Esophagus muscularis mucosa (tissue), 4 donors: ENCODE results near the gene ERC2. TPM values are rescaled to one million over a fixed set of nuclear protein-coding genes. Genes with fewer than 3 reads are reported as not detected.

Source experiments
- DNase-seq: peaks from one replicate; pipeline ENCODE4 v3.0.0-alpha.2; 2017; ENCODE audit errors: extremely low spot score
- H3K27ac ChIP-seq, 4 donors: fragments of 200-600 bp; sonication (generic); replicated peaks in 1 of 4; 1 replicate in 3 of 4; 2 replicates in 1 of 4; pipeline ENCODE4 v1.5.1; 2016 to 2019; ENCODE audit warnings: mild to moderate bottlenecking in 1 of 4
- H3K27me3 ChIP-seq, 4 donors: fragments of 200-600 bp; sonication (generic); one replicate each; pipeline versions ENCODE4 v1.5.1 to v1.6.0; 2016 to 2019
- H3K36me3 ChIP-seq, 4 donors: fragments of 200-600 bp; sonication (generic); one replicate each; pipeline ENCODE4 v1.5.1; 2016 to 2019
- H3K4me1 ChIP-seq, 4 donors: fragments of 200-600 bp; sonication (generic); one replicate each; pipeline ENCODE4 v1.5.1; 2016 to 2019
- H3K4me3 ChIP-seq, 4 donors: fragments of 200-600 bp; sonication (generic); 1 replicate in 2 of 4; 2 replicates in 2 of 4; pipeline ENCODE4 v1.5.1; 2016 to 2019; ENCODE audit warnings: mild to moderate bottlenecking in 4 of 4, moderate library complexity in 1 of 4
- H3K9me3 ChIP-seq, 4 donors: fragments of 200-600 bp; sonication (generic); 1 replicate in 3 of 4; 2 replicates in 1 of 4; pipeline ENCODE4 v1.5.1; 2016 to 2019
- EP300 ChIP-seq: sonication (generic); formaldehyde crosslinking; IDR thresholded peaks from one replicate; pipeline ENCODE4 v1.6.1; 2017; ENCODE audit warnings: antibody characterized with exemption
- POLR2A ChIP-seq: fragments of 450-650 bp; IDR thresholded peaks from one replicate; pipeline ENCODE4 v1.6.1; 2017; ENCODE audit warnings: antibody characterized with exemption, moderate library complexity, mild to moderate bottlenecking, low read depth
- POLR2AphosphoS5 ChIP-seq, 2 donors: sonication (generic); formaldehyde crosslinking; IDR thresholded peaks; one replicate each; pipeline ENCODE4 v1.6.1; 2017; ENCODE audit warnings: antibody characterized with exemption in 2 of 2
- WGBS: methylation state at CpG from one replicate; pipeline ENCODE4 v1.1.5; 2018; 5-methylcytosine and 5-hydroxymethylcytosine counted together
- intact Hi-C: fragments of 100-400 bp; cut with DNase I; formaldehyde crosslinking; loops from one replicate; pipeline ENCODE4 v1.15.1; 2023
- total RNA-seq, 4 donors: library from RNA; depleted of rRNA; stranded (reverse); fragments of >200 nt; gene quantifications; one replicate each; pipeline versions ENCODE4 v1.1.0 to v1.2.1, GENCODE V29; 2016
- TF ChIP-seq, protein P1 (sequence below), 3 experiments: fragments of 200-600 bp in 2 of 3; fragments of 450-650 bp in 1 of 3; sonication (generic) in 2 of 3; IDR thresholded peaks; one replicate each; pipeline ENCODE4 v1.5.1; 2017 to 2019; ENCODE audit warnings: antibody characterized with exemption in 3 of 3, mild to moderate bottlenecking in 2 of 3, moderate library complexity in 1 of 3

The ERC2 gene
- total RNA-seq, 4 donors from 2014 or later: 0.42 to 2.0 (median 1.5) TPM

DNA sequence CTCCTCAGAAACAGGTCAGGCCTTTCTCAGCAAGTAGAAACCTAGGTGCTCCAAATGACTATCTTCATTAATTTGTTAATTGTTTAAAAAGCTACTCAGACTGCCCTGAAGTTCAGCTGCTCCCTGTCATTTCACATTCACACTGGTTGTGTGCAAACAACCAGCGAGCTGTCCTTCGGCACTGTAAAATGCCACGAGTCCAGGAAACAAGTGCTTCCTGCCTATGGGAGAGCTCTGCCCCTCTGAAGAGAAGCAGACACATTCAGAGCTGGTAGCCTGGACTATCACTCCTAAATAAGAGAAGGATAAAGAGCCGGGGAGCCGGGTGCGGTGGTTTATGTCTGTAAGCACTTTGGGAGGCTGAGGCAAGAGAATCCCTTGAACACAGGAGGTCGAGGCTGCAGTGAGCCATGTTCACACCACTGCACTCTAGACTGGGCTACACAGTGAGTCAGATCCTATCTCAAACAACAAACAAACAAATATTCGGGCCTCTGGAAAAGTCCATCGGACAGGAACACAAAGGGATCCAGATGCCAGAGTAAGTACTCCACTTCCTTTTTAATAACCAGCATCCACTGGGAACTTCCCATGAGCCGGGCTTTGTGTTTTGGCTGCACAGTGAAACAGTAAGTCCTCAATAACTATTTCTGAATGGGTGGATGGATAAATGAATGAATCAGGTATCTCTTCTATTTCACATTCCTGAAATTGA lies 866.7 kb downstream of the ERC2 start:
- Histone ChIP-seq H3K4me1 (no peaks in the 10 kb centered on the region), H3K36me3 (no peaks in the 10 kb centered on the region), H3K9me3 (no peaks in the 10 kb centered on the region), H3K4me3 (no peak overlapping the region), H3K27ac (no peak overlapping the region), H3K27me3 (no peaks in the 10 kb centered on the region)
- 59% methylated on average over 9 of the region's 10 CpGs for WGBS
- intact Hi-C loops: no loop called here
- DNase-seq: no peak
- TF ChIP-seq, protein P1, sequence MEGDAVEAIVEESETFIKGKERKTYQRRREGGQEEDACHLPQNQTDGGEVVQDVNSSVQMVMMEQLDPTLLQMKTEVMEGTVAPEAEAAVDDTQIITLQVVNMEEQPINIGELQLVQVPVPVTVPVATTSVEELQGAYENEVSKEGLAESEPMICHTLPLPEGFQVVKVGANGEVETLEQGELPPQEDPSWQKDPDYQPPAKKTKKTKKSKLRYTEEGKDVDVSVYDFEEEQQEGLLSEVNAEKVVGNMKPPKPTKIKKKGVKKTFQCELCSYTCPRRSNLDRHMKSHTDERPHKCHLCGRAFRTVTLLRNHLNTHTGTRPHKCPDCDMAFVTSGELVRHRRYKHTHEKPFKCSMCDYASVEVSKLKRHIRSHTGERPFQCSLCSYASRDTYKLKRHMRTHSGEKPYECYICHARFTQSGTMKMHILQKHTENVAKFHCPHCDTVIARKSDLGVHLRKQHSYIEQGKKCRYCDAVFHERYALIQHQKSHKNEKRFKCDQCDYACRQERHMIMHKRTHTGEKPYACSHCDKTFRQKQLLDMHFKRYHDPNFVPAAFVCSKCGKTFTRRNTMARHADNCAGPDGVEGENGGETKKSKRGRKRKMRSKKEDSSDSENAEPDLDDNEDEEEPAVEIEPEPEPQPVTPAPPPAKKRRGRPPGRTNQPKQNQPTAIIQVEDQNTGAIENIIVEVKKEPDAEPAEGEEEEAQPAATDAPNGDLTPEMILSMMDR (IDR thresholded peaks at IDR 0.05): no peak
- TF ChIP-seq EP300: no peak
- no peak for TF ChIP-seq POLR2AphosphoS5 (IDR thresholded peaks at IDR 0.05)
- no peak for TF ChIP-seq POLR2A

DNA sequence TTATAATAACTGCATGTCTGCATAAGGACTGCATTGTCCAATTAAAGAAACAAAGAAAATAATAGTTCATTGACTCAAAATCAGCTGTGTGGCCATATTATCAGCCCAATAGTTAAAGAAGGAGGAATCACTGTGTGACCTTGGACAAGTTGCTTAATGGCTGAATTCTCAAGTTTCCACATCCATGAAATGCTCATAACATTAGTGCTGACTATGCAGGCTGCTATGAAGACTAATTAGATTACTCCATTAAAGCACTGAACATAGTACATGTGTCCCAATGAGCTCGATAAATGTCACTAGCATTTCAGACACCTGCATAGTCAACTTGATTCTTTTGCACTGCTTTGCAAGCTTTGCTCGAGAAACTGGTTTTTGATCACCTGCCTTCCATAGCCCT lies 870.0 kb downstream of the ERC2 start:
- 96% methylated on average over 2 of the region's 2 CpGs for WGBS

DNA sequence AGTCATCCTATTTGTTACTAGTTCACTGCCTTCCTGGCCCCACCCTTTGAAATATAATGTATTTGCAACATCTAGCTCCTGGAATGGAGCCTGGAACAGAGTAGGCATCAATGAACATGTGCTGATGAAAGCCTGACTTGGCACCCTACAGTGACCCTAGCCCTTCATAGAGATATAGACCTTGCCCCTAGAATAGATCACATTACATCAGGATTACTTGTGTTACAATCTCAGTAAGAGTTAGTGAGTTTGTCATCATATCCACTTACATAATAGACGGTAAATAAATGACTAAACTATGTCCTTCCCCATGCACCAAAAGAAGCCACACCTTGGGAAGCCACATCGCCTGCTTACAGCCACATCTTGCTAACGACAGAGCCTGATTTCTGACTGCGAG lies 870.6 kb downstream of the ERC2 start:
- no peaks in the 10 kb centered on the region for H3K27me3 ChIP-seq
- H3K36me3 ChIP-seq: no peaks in the 10 kb centered on the region
- H3K9me3 ChIP-seq: no peaks in the 10 kb centered on the region
- no peak overlapping the region for H3K4me3 ChIP-seq
- DNase-seq: no peak
- intact Hi-C loops: no loop called here
- peaks cover 0 to 12% (median 8%) of the 10 kb centered on the region in 4 donors for H3K4me1 ChIP-seq
- H3K27ac ChIP-seq: no peak overlapping the region
- TF ChIP-seq POLR2AphosphoS5 (IDR thresholded peaks at IDR 0.05) (no peak), POLR2A (no peak), EP300 (no peak)
- TF ChIP-seq, protein P1 (IDR thresholded peaks at IDR 0.05): no peak
- WGBS: 93% methylated on average over 4 of the region's 4 CpGs

More for the DNA sequence above, 870.0 kb downstream of the ERC2 start:
- Histone ChIP-seq H3K4me3 (no peak overlapping the region), H3K27ac (no peak overlapping the region), H3K4me1 (peaks cover 0 to 10% (median 6%) of the 10 kb centered on the region in 4 donors), H3K27me3 (no peaks in the 10 kb centered on the region), H3K36me3 (no peaks in the 10 kb centered on the region), H3K9me3 (no peaks in the 10 kb centered on the region)
- intact Hi-C loops: no loop called here
- DNase-seq: no peak
- TF ChIP-seq, protein P1 (IDR thresholded peaks at IDR 0.05): no peak
- no peak for TF ChIP-seq POLR2AphosphoS5 (IDR thresholded peaks at IDR 0.05)
- no peak for TF ChIP-seq EP300
- TF ChIP-seq POLR2A: no peak

DNA sequence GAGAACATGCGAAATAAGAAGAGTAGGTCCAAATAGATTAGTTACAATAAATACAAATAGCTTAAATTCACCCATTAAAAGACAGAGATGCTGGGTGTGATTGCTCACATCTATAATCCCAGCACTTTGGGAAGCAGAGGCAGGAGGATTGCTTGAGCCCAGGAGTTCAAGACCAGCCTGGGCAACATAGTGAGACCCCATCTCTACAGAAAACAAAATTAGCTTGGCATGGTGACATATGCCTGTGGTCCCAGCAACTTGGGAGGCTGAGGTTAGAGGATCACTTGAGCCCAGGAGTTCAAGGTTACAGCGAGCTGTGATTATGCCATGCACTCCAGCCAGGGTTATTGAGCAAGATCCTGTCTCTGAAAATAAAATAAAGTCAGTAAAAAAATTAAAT lies 872.1 kb downstream of the ERC2 start:
- intact Hi-C loops: no loop called here
- no peak for DNase-seq
- 92% methylated on average over 2 of the region's 2 CpGs for WGBS

More for the DNA sequence above, 872.1 kb downstream of the ERC2 start:
- TF ChIP-seq EP300 (no peak), POLR2A (no peak), POLR2AphosphoS5 (IDR thresholded peaks at IDR 0.05) (no peak)
- TF ChIP-seq, protein P1 (IDR thresholded peaks at IDR 0.05): no peak
- Histone ChIP-seq H3K36me3 (no peaks in the 10 kb centered on the region), H3K9me3 (no peaks in the 10 kb centered on the region), H3K27ac (no peak overlapping the region), H3K27me3 (no peaks in the 10 kb centered on the region), H3K4me3 (no peak overlapping the region), H3K4me1 (peaks cover 0 to 20% (median 17%) of the 10 kb centered on the region in 4 donors)
